H54 (cell line): Measurements from ENCODE around the gene JPT2.

ENCODE experiments used
- DNase-seq: peaks from one replicate; pipeline ENCODE4 v3.0.0; 2011; ENCODE audit warnings: low spot score, mixed read lengths; ENCODE audit not compliant: insufficient read length
- FAIRE-seq: peaks from 3 replicates; lab custom pipeline; 2011; peaks lifted over from hg19 to GRCh38; lab: Jason Lieb, UNC
- POLR2A ChIP-seq: IDR thresholded peaks from 2 replicates; pipeline ENCODE4 v1.6.1; 2011; ENCODE audit warnings: low read depth, mild to moderate bottlenecking, low read length

JPT2 gene

DNA sequence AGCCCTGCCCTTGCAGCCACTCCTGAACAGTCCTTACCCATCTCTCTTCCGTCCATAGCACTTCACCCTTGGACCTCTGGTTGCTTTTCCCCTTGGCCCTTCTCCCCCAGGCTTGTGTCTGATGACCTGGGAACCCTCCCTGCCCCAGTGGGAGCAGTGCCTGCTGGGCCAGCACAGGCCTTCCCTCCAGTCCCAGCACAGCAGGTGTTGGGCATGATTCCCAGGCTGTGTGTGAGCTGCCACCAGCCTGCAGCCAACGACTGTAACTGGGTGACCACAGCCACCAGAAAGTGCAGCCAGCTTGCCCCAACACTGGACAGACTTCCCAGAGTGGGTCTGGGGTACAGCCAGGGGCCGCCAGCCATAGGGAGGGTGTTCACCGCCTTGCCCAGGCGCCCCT lies 35.9 kb upstream of the JPT2 start:
- FAIRE-seq (no peak), DNase-seq (peak; percentile 31)

DNA sequence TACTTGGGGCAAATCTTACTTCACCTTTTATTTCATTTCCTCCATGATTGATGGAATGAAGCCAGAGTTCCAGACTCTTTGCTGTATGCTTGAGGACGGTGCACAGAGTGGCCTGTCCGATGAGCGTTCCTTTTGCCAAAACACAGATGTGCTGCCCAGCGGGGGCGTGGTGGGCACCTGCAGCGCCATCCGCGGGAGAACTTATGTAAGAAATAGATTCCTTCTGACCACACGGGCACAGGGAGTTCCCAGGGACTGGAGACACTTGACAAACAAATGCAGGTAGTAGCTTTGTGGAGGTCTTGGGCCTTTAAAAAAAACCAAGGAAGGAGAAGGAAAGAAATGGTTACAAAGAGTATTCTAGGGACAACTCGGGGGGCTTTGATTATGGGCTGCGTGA lies 35.3 kb upstream of the JPT2 start:
- no peak for DNase-seq
- no peak for TF ChIP-seq POLR2A
- FAIRE-seq: no peak

More for the DNA sequence above, 35.9 kb upstream of the JPT2 start:
- no peak for TF ChIP-seq POLR2A

DNA sequence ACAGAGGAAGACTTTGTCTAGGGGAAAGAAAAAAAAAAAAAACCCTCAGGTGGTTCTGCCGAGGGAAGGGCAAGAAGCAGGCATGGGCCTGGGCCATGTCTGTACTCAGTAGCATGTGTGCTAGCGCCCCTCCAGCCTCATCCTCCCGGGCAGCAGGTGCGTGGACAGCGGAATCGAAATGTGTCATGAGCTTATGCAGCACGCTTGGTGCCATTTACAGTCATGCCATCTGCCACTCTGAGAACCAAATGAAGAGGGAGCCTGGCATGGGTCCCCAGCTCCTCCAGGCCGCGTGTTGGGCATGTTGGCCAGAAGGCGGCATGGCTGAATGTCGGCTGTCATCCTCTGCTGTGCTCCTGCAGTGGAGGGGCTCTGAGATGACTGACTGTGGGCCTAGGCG lies 34.6 kb upstream of the JPT2 start:
- DNase-seq: no peak

GRCh38 chr16:1645914-1646525 lies 32.1 kb upstream of the JPT2 start:
- DNase-seq (peak; percentile 54), FAIRE-seq (no peak)
- no peak for TF ChIP-seq POLR2A

More for the DNA sequence above, 34.6 kb upstream of the JPT2 start:
- no peak for TF ChIP-seq POLR2A
- no peak for FAIRE-seq

GRCh38 chr16:1647856-1648255 lies 30.2 kb upstream of the JPT2 start:
- FAIRE-seq: no peak
- TF ChIP-seq POLR2A: no peak
- no peak for DNase-seq

- DNase-seq: no peak
- FAIRE-seq: no peak
- TF ChIP-seq POLR2A: no peak
Observed at GRCh38 chr16:1650131-1650530, 27.9 kb upstream of the JPT2 start.

GRCh38 chr16:1651094-1651973 lies 26.7 kb upstream of the JPT2 start:
- no peak for DNase-seq
- TF ChIP-seq POLR2A: no peak

DNA sequence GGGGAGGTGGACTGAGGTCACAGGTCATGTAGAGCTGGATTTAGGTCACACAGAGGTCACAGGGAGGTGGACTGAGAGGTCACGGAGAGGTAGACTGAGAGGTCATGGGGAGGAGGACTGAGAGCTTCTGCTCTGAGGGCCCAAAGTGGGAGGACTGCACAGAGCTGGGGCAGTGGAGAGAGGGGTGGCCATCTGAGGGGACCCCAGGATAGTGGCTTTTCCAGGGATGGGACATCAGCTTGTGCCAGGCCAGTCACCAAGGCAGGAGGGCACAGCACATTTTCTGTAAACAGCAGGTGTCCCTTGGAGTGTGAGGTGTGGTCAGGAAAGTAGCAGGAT lies 26.1 kb upstream of the JPT2 start:
- DNase-seq (no peak), FAIRE-seq (no peak)
- no peak for TF ChIP-seq POLR2A

More at GRCh38 chr16:1651094-1651973, 26.7 kb upstream of the JPT2 start:
- FAIRE-seq: no peak

DNA sequence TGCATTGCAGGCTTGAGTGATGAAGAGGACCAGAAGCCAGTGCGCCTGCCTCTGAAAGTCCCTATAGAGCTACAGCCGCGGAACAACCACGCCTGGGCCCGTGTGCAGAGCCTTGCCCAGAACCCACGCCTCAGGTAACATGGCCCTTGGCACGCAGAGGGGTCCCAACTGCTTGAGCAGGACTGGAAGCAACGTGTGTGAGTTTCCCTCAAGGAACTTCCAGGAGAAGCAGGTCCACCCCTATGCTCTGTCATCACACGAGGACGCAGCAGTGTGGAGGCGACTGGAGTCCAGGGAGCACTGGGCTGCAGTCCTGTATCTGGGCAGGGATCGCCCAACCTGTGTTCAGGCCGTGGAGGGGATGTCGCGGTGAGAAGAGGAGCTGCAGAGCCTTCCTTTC lies 25.1 kb upstream of the JPT2 start:
- no peak for TF ChIP-seq POLR2A
- FAIRE-seq: no peak
- no peak for DNase-seq

GRCh38 chr16:1654505-1655268 lies 23.4 kb upstream of the JPT2 start:
- DNase-seq (no peak), FAIRE-seq (no peak)
- no peak for TF ChIP-seq POLR2A

DNA sequence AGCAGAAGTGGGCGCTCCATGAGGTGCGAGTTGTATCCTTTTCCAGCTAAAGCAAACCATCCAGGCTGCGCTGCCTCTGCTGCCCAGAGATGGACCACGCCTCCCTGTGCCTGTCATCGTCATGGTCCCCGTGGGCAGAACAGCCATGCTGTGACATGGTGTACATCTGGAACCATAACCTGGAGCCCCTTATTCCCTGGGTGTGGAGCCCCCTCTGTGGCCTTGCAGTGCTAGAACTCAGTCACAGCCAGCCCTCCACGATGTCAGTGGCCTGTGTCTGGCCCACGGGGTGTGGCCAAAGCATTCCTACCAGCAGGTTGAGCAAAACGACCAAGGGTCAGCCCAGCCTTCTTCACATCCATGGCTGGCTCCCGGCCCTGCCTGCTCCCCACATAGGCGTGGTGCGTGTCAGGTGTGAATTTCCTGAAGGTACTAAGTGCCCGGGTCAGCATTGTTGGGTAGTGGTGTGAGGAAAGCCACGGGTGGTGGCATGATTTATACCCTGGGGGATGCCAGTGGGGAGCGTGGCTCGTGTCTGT lies 22.7 kb upstream of the JPT2 start:
- no peak for TF ChIP-seq POLR2A
- no peak for FAIRE-seq
- no peak for DNase-seq

- DNase-seq (no peak), FAIRE-seq (no peak)
- TF ChIP-seq POLR2A: no peak
Observed at GRCh38 chr16:1655909-1656807, 21.9 kb upstream of the JPT2 start.

DNA sequence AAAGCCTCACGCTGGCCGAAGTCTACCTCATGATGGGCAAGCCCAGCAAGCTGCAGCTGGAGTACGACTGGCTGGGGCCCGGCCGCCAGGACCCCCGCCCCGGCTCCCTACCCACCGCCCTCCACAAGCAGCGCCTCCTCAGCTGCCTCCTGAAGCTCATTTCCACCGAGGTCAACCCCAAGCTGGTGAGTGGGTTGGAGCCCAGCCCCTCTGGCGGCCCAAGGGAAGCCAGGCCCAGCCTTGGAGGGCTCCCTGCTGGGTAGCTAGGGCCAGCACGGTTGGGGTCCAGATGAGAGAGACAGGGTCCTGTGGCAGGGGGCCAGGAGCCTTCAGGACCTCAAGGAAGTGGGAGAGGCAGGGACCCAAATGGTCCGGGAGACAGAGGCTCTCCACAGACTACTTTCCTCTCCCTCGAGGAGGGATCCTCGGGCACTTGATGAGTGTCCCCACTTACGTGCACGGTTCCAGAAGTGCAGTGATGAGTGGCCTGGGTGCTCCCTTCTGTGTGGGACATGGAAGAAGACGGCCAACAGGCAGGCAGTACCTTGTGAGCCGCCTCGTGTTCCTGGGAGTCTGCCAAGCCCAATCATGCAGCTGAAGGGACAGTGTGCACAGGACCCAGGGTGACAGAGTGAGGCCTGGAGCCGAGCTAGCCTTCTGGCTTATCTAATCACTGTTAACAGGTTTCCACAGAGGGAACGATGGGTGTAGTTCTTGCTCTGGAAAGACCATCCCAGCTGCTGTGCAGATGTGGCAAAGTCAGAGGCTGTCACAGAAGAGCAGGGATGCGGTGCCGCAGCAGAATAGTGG lies 21.1 kb upstream of the JPT2 start:
- TF ChIP-seq POLR2A: no peak
- no peak for DNase-seq
- no peak for FAIRE-seq
